ENCODE data around the gene ABCC2. TPM values are rescaled to one million over a fixed set of nuclear protein-coding genes. Genes with fewer than 3 reads are reported as not detected.

The ABCC2 gene
- total RNA-seq, 1 experiment from 2014 or later: 1.3 TPM

GRCh38 chr10:99841746-99842145 lies 59.3 kb downstream of the ABCC2 start:
- BruUV-seq (replicated peaks): no TSS peak
- POLR2A ChIA-PET (ENCODE audit: low non-redundant PET): no interaction called here
- CTCF ChIA-PET: interaction anchor here (0.6 kb wide), 1 partner anchor 213 kb away, joined by 6 read pairs; no protein-coding TSS in a partner anchor
- H3K36me3 ChIP-seq (ENCODE audit: insufficient read depth, low read length, poor library complexity, severe bottlenecking): no peaks in the 10 kb centered on the region
- peaks cover 5% of the 10 kb centered on the region for H3K4me1 ChIP-seq (ENCODE audit: insufficient read depth, low read length, poor library complexity, severe bottlenecking)
- no peak for TF ChIP-seq EZH2 (IDR thresholded peaks at IDR 0.05; ENCODE audit: borderline replicate concordance, low read depth, low read length, poor library complexity, severe bottlenecking)
- no peak for TF ChIP-seq CTCF (conservative IDR thresholded peaks at IDR 0.05; ENCODE audit: low read depth, low read length)
- no peak overlapping the region for H3K27ac ChIP-seq (ENCODE audit: low read depth, low read length, poor library complexity, severe bottlenecking)
- no peaks in the 10 kb centered on the region for H3K9me3 ChIP-seq (ENCODE audit: low read depth, low read length, poor library complexity, severe bottlenecking)
- DNase-seq (ENCODE audit: low spot score): no peak
- intact Hi-C loops (cut with micrococcal nuclease; ENCODE audit: unreplicated experiment): loop anchor here (10.0 kb wide), 2 partner anchors 123 to 403 kb away; no protein-coding TSS in a partner anchor
- H3K4me3 ChIP-seq (ENCODE audit: low read depth, low read length, poor library complexity, severe bottlenecking): no peak overlapping the region
- H3K27me3 ChIP-seq (replicated peaks; ENCODE audit: insufficient read depth, low read depth, low read length, poor library complexity): no peaks in the 10 kb centered on the region

GRCh38 chr10:99843310-99843709 lies 60.9 kb downstream of the ABCC2 start:
- H3K4me3 ChIP-seq (ENCODE audit: low read depth, low read length, poor library complexity, severe bottlenecking): no peak overlapping the region
- intact Hi-C loops (cut with micrococcal nuclease; ENCODE audit: unreplicated experiment): loop anchor here (10.0 kb wide), 2 partner anchors 121 to 401 kb away; no protein-coding TSS in a partner anchor
- POLR2A ChIA-PET (ENCODE audit: low non-redundant PET): no interaction called here
- H3K36me3 ChIP-seq (ENCODE audit: insufficient read depth, low read length, poor library complexity, severe bottlenecking): no peaks in the 10 kb centered on the region
- no peaks in the 10 kb centered on the region for H3K9me3 ChIP-seq (ENCODE audit: low read depth, low read length, poor library complexity, severe bottlenecking)
- CTCF ChIA-PET: no interaction called here
- no TSS peak for BruUV-seq (replicated peaks)
- peaks cover 5% of the 10 kb centered on the region for H3K4me1 ChIP-seq (ENCODE audit: insufficient read depth, low read length, poor library complexity, severe bottlenecking)
- no peak overlapping the region for H3K27ac ChIP-seq (ENCODE audit: low read depth, low read length, poor library complexity, severe bottlenecking)
- no peaks in the 10 kb centered on the region for H3K27me3 ChIP-seq (replicated peaks; ENCODE audit: insufficient read depth, low read depth, low read length, poor library complexity)
- DNase-seq (ENCODE audit: low spot score): no peak
- TF ChIP-seq CTCF (conservative IDR thresholded peaks at IDR 0.05; ENCODE audit: low read depth, low read length): no peak
- TF ChIP-seq EZH2 (IDR thresholded peaks at IDR 0.05; ENCODE audit: borderline replicate concordance, low read depth, low read length, poor library complexity, severe bottlenecking): no peak

- CTCF ChIA-PET: interaction anchor here (1.2 to 3.0 kb wide), 3 partner anchors 113 to 586 kb away, joined by 3 to 35 read pairs (median 5); partner anchors contain the start of genes COX15 and CUTC
- H3K4me1 ChIP-seq (ENCODE audit: insufficient read depth, low read length, poor library complexity, severe bottlenecking): peaks cover 6% of the 10 kb centered on the region
- no peak for DNase-seq (ENCODE audit: low spot score)
- H3K4me3 ChIP-seq (ENCODE audit: low read depth, low read length, poor library complexity, severe bottlenecking): no peak overlapping the region
- intact Hi-C loops (cut with micrococcal nuclease; ENCODE audit: unreplicated experiment): loop anchor here (10.0 kb wide), 2 partner anchors 120 to 400 kb away; no protein-coding TSS in a partner anchor
- BruUV-seq (replicated peaks): no TSS peak
- no peak for TF ChIP-seq CTCF (conservative IDR thresholded peaks at IDR 0.05; ENCODE audit: low read depth, low read length)
- no peak for TF ChIP-seq EZH2 (IDR thresholded peaks at IDR 0.05; ENCODE audit: borderline replicate concordance, low read depth, low read length, poor library complexity, severe bottlenecking)
- H3K27ac ChIP-seq (ENCODE audit: low read depth, low read length, poor library complexity, severe bottlenecking): no peak overlapping the region
- POLR2A ChIA-PET (ENCODE audit: low non-redundant PET): interaction anchor here (0.7 kb wide), 1 partner anchor 201 kb away, joined by 3 read pairs; no protein-coding TSS in a partner anchor
- no peaks in the 10 kb centered on the region for H3K27me3 ChIP-seq (replicated peaks; ENCODE audit: insufficient read depth, low read depth, low read length, poor library complexity)
- no peaks in the 10 kb centered on the region for H3K9me3 ChIP-seq (ENCODE audit: low read depth, low read length, poor library complexity, severe bottlenecking)
- H3K36me3 ChIP-seq (ENCODE audit: insufficient read depth, low read length, poor library complexity, severe bottlenecking): no peaks in the 10 kb centered on the region
These were observed 62.1 kb downstream of the ABCC2 start for GRCh38 chr10:99844433-99844955.

All from A673 (cell line).